H1 (cell line): ENCODE measurements around the gene STT3B. TPM values are rescaled to one million over a fixed set of nuclear protein-coding genes. Genes with fewer than 3 reads are reported as not detected.

Experiments
- CHD7 ChIP-seq: fragments of 300-600 bp; sonication (generic); IDR thresholded peaks from 2 replicates; pipeline ENCODE4 v1.7.1; 2012; ENCODE audit warnings: low read length, moderate library complexity, mild to moderate bottlenecking, inconsistent platforms; ENCODE audit not compliant: insufficient replicate concordance
- polyA plus RNA-seq, 7 experiments: library from polyadenylated mRNA; depleted of rRNA in 3 of 7; stranded (reverse) in 5 of 7; unstranded in 2 of 7; fragments of >200 nt in 5 of 7; fragments of 200-250 nt in 2 of 7; gene quantifications; 1 replicate in 5 of 7; 2 replicates in 1 of 7; 4 replicates in 1 of 7; pipeline versions ENCODE4 v1.2.1 to v1.2.3, GENCODE V29; 2011 to 2013; ENCODE audit warnings: missing spikeins in 2 of 7, mixed read lengths in 2 of 7
- total RNA-seq: library from RNA; stranded (reverse); fragmentation: NEBNext Ultra II Directional; extraction: Animal tissue kit (Norgen Biotek cat#: 25700); gene quantifications from 2 replicates; pipeline ENCODE4 v1.2.1, GENCODE V29; 2021

The STT3B gene
- total and polyA plus RNA-seq, 2 of the 8 experiments (the other 6 are each of a cell fraction or from before 2014, with no cell fraction given), result 43.5 to 134 TPM

GRCh38 chr3:31670136-31670535 lies 137.4 kb downstream of the STT3B start (continued):
- TF ChIP-seq CHD7, result no peak
